ENCODE data around the gene HPX. TPM values are rescaled to one million over a fixed set of nuclear protein-coding genes. Genes with fewer than 3 reads are reported as not detected.
A peak's percentile ranks its signal among the peaks of the same experiment; 100 is the strongest.

The HPX gene
- total RNA-seq, 2 donors from 2014 or later = 1.2 to 1.6 TPM

- Mint-ChIP-seq H3K4me3 (peak within 1 kb of the TSS; percentile 90 to 96), H3K27ac (peak within 1 kb of the TSS; percentile 86), H3K9me3 (no peaks in the 10 kb centered on the region), H3K27me3 (ENCODE audit: low read depth) (no peaks in the 10 kb centered on the region), H3K4me1 (ENCODE audit: low read depth) (peaks cover 61% of the 10 kb centered on the region), H3K36me3 (ENCODE audit: insufficient read depth in 2 of 2) (peaks cover 2 to 6% of the 10 kb centered on the region in 2 donors)
- DNase-seq (peak; percentile 94), ATAC-seq (replicated peaks in 1 of 2) (peak; percentile 89 to 90)
Measured at GRCh38 chr11:6389905-6390717, 50.7 kb downstream of the HPX start, which contains the start of gene SMPD1. SMPD1 (plus strand) TSS chr11:6390474; CDS start chr11:6390599, 125 bp downstream.

- peak overlapping the region; percentile 75 for H3K27ac Mint-ChIP-seq
Measured at GRCh38 chr11:6388748-6389147, 52.0 kb downstream of the HPX start.

GRCh38 chr11:6387811-6388599 lies 52.8 kb downstream of the HPX start:
- Mint-ChIP-seq H3K4me1 (ENCODE audit: low read depth) (peaks cover 50% of the 10 kb centered on the region), H3K27me3 (ENCODE audit: low read depth) (no peaks in the 10 kb centered on the region), H3K9me3 (no peaks in the 10 kb centered on the region), H3K4me3 (peak overlapping the region in 1 of 2 donors; percentile 17), H3K36me3 (ENCODE audit: insufficient read depth in 2 of 2) (peaks cover 2 to 4% of the 10 kb centered on the region in 2 donors), H3K27ac (peak overlapping the region; percentile 14)
- ATAC-seq (replicated peaks in 1 of 2) (no peak), DNase-seq (no peak)

More at GRCh38 chr11:6388748-6389147, 52.0 kb downstream of the HPX start:
- Mint-ChIP-seq H3K27me3 (ENCODE audit: low read depth) (no peaks in the 10 kb centered on the region), H3K9me3 (no peaks in the 10 kb centered on the region), H3K36me3 (ENCODE audit: insufficient read depth in 2 of 2) (peaks cover 2 to 6% of the 10 kb centered on the region in 2 donors), H3K4me3 (peak overlapping the region; percentile 90 to 96), H3K4me1 (ENCODE audit: low read depth) (peaks cover 57% of the 10 kb centered on the region)
- DNase-seq (no peak), ATAC-seq (replicated peaks in 1 of 2) (no peak)

- ATAC-seq (replicated peaks in 1 of 2) (no peak), DNase-seq (no peak)
- H3K4me3 Mint-ChIP-seq = no peak overlapping the region
- H3K4me1 Mint-ChIP-seq (ENCODE audit: low read depth) = peaks cover 30% of the 10 kb centered on the region
- H3K27me3 Mint-ChIP-seq (ENCODE audit: low read depth) = no peaks in the 10 kb centered on the region
- no peak overlapping the region for H3K27ac Mint-ChIP-seq
- H3K9me3 Mint-ChIP-seq = no peaks in the 10 kb centered on the region
- no peaks in the 10 kb centered on the region for H3K36me3 Mint-ChIP-seq (ENCODE audit: insufficient read depth in 2 of 2)
Measured at GRCh38 chr11:6385046-6385777, 55.6 kb downstream of the HPX start.

Other genes with a start within 250 kb of the HPX start
- not detected for gene OR52W1, start 241.8 kb downstream of the HPX start, total RNA-seq
- not detected for gene C11orf42, start 235.4 kb downstream of the HPX start, total RNA-seq
- 10 to 100 TPM; 22.8 to 26.8 TPM for gene FHIP1B, start 206.4 kb downstream of the HPX start, total RNA-seq
- under 1 TPM; 0.29 to 0.46 TPM for gene CNGA4, start 201.9 kb downstream of the HPX start, total RNA-seq
- not detected for gene CCKBR, start 181.1 kb downstream of the HPX start, total RNA-seq
- gene CAVIN3, start 120.5 kb downstream of the HPX start, total RNA-seq = 10 to 100 TPM; 12.0 to 15.1 TPM
- 10 to 100 TPM; 21.7 to 25.9 TPM for gene SMPD1, start 50.5 kb downstream of the HPX start, total RNA-seq
- 10 to 100 TPM; 42.0 to 63.8 TPM for gene APBB1, start 21.9 kb downstream of the HPX start, total RNA-seq
- 1 to 10 TPM; 8.4 to 9.2 TPM for gene TRIM3, start 33.0 kb upstream of the HPX start, total RNA-seq
- 10 to 100 TPM; 45.9 to 48.2 TPM for gene ARFIP2, start 40.3 kb upstream of the HPX start, total RNA-seq
- 10 to 100 TPM; 32.7 to 35.1 TPM for gene TIMM10B, start 40.5 kb upstream of the HPX start, total RNA-seq
- 10 to 100 TPM; 38.5 to 44.4 TPM for gene DNHD1, start 56.3 kb upstream of the HPX start, total RNA-seq
- 10 to 100 TPM; 25.0 to 31.5 TPM for gene RRP8, start 162.6 kb upstream of the HPX start, total RNA-seq
- gene ILK, start 162.8 kb upstream of the HPX start, total RNA-seq = 100 to 1,000 TPM; 114 to 118 TPM
- 100 to 1,000 TPM; 108 to 123 TPM for gene TAF10, start 171.2 kb upstream of the HPX start, total RNA-seq
- gene TPP1, start 178.4 kb upstream of the HPX start, total RNA-seq = 10 to 100 TPM; 56.0 to 62.1 TPM
- 1 to 10 TPM; 2.1 to 2.9 TPM for gene DCHS1, start 214.8 kb upstream of the HPX start, total RNA-seq
- gene MRPL17, start 242.4 kb upstream of the HPX start, total RNA-seq = 10 to 100 TPM; 38.2 to 39.8 TPM